HepG2 (cell line): ENCODE measurements around the gene CEBPB. TPM values are rescaled to one million over a fixed set of nuclear protein-coding genes. Genes with fewer than 3 reads are reported as not detected.
A peak's percentile ranks its signal among the peaks of the same experiment; 100 is the strongest.

Experiments
- ARNT ChIP-seq: fragments of 450-650 bp; IDR thresholded peaks from 2 replicates; pipeline ENCODE4 v1.6.1; 2017
- EED ChIP-seq: sonication (generic); formaldehyde crosslinking; IDR thresholded peaks from 2 replicates; pipeline ENCODE4 v1.5.0; 2020; ENCODE audit warnings: mild to moderate bottlenecking, missing genetic modification reagents
- ELF4 ChIP-seq: sonication (generic); formaldehyde crosslinking; IDR thresholded peaks from 2 replicates; pipeline ENCODE4 v1.5.0; 2020; ENCODE audit warnings: missing genetic modification reagents, mild to moderate bottlenecking, moderate library complexity, borderline replicate concordance
- EP300 ChIP-seq, 3 experiments: sonication (generic) in 1 of 3; formaldehyde crosslinking in 1 of 3; IDR thresholded peaks; 2 replicates each; pipeline versions ENCODE4 v1.5.1 to v1.6.1; 2011 to 2020; ENCODE audit warnings: low read depth in 2 of 3, low read length in 2 of 3, borderline replicate concordance in 1 of 3, improper control_type of control experiment in 1 of 3, mild to moderate bottlenecking in 1 of 3, missing genetic modification reagents in 1 of 3, moderate library complexity in 1 of 3
- FOXO1 ChIP-seq: sonication (generic); formaldehyde crosslinking; IDR thresholded peaks from 2 replicates; pipeline ENCODE4 v1.4.0; 2020; ENCODE audit warnings: missing genetic modification reagents
- HMG20A ChIP-seq: IDR thresholded peaks from 2 replicates; pipeline ENCODE4 v1.6.1; 2016; ENCODE audit warnings: borderline replicate concordance
- KDM1A ChIP-seq: IDR thresholded peaks from 2 replicates; pipeline ENCODE4 v1.6.1; 2016; ENCODE audit warnings: missing compliant biosample characterization
- MED1 ChIP-seq: sonication (generic); formaldehyde crosslinking; IDR thresholded peaks from 2 replicates; pipeline ENCODE4 v1.4.0; 2020; ENCODE audit warnings: missing genetic modification reagents
- MEIS1 ChIP-seq: sonication (generic); formaldehyde crosslinking; IDR thresholded peaks from 2 replicates; pipeline ENCODE4 v1.9.0; 2021; ENCODE audit warnings: mild to moderate bottlenecking, missing genetic modification reagents, moderate library complexity, borderline replicate concordance
- MIER3 ChIP-seq: IDR thresholded peaks from 2 replicates; pipeline ENCODE4 v1.6.1; 2016; ENCODE audit warnings: missing compliant biosample characterization, borderline replicate concordance
- NONO ChIP-seq, 2 experiments: fragments of 450-650 bp in 1 of 2; sonication (generic) in 1 of 2; formaldehyde crosslinking in 1 of 2; IDR thresholded peaks in 1 of 2; conservative IDR thresholded peaks in 1 of 2; 2 replicates each; pipeline versions ENCODE4 v1.6.1 to v1.8.0; 2017 to 2022; ENCODE audit warnings: mild to moderate bottlenecking in 1 of 2, missing genetic modification reagents in 1 of 2, moderate library complexity in 1 of 2
- NR2F2 ChIP-seq: IDR thresholded peaks from 2 replicates; pipeline ENCODE4 v1.6.1; 2012; ENCODE audit warnings: low read depth, inconsistent platforms, borderline replicate concordance
- POLR2AphosphoS5 ChIP-seq: IDR thresholded peaks from 2 replicates; pipeline ENCODE4 v1.6.1; 2012; ENCODE audit warnings: low read depth, low read length
- RBAK ChIP-seq: sonication (generic); formaldehyde crosslinking; IDR thresholded peaks from 2 replicates; pipeline ENCODE4 v1.5.1; 2020; ENCODE audit warnings: mild to moderate bottlenecking, missing genetic modification reagents
- RFX1 ChIP-seq: fragments of 450-650 bp; IDR thresholded peaks from 2 replicates; pipeline ENCODE4 v1.6.1; 2017
- SATB2 ChIP-seq: sonication (generic); formaldehyde crosslinking; IDR thresholded peaks from 2 replicates; pipeline ENCODE4 v1.5.0; 2020; ENCODE audit warnings: missing genetic modification reagents
- STAG1 ChIP-seq: sonication (generic); formaldehyde crosslinking; IDR thresholded peaks from 2 replicates; pipeline ENCODE4 v1.4.0; 2020; ENCODE audit warnings: missing genetic modification reagents
- SUZ12 ChIP-seq: fragments of 150-350 bp; IDR thresholded peaks from 2 replicates; pipeline ENCODE4 v1.6.1; 2014; ENCODE audit warnings: low read depth, low read length
- TFAP4 ChIP-seq: sonication (generic); IDR thresholded peaks from 2 replicates; pipeline ENCODE4 v1.6.1; 2016; ENCODE audit warnings: low read depth, borderline replicate concordance
- THAP7 ChIP-seq: sonication (generic); formaldehyde crosslinking; IDR thresholded peaks from 2 replicates; pipeline ENCODE4 v1.8.1; 2023; ENCODE audit warnings: mild to moderate bottlenecking, missing genetic modification reagents
- ZMAT3 ChIP-seq: sonication (generic); formaldehyde crosslinking; conservative IDR thresholded peaks from 2 replicates; pipeline ENCODE4 v1.7.0; 2021; ENCODE audit warnings: missing genetic modification reagents
- ZNF367 ChIP-seq: sonication (generic); formaldehyde crosslinking; IDR thresholded peaks from 2 replicates; pipeline ENCODE4 v1.4.0; 2020; ENCODE audit warnings: missing genetic modification reagents, borderline replicate concordance
- ZNF431 ChIP-seq: sonication (generic); formaldehyde crosslinking; IDR thresholded peaks from 2 replicates; pipeline ENCODE4 v1.9.0; 2022; ENCODE audit warnings: missing genetic modification reagents, low read depth, mild to moderate bottlenecking, borderline replicate concordance
- ZNF564 ChIP-seq: sonication (generic); formaldehyde crosslinking; IDR thresholded peaks from 2 replicates; pipeline ENCODE4 v1.8.1; 2023; ENCODE audit warnings: mild to moderate bottlenecking, missing genetic modification reagents
- ZNF674 ChIP-seq: sonication (generic); formaldehyde crosslinking; IDR thresholded peaks from 2 replicates; pipeline ENCODE4 v1.5.0; 2020; ENCODE audit warnings: low read depth, mild to moderate bottlenecking, missing genetic modification reagents
- ZNF746 ChIP-seq: sonication (generic); formaldehyde crosslinking; IDR thresholded peaks from 2 replicates; pipeline ENCODE4 v1.8.0; 2022; ENCODE audit warnings: mild to moderate bottlenecking, missing genetic modification reagents
- ZNF784 ChIP-seq: sonication (generic); formaldehyde crosslinking; IDR thresholded peaks from 2 replicates; pipeline ENCODE4 v1.5.1; 2020; ENCODE audit warnings: missing genetic modification reagents, mild to moderate bottlenecking, borderline replicate concordance
- polyA plus RNA-seq, 8 experiments: library from polyadenylated mRNA; depleted of rRNA in 3 of 8; stranded (reverse) in 7 of 8; unstranded in 1 of 8; fragments of >200 nt; fragmentation: Illumina TruSeq in 4 of 8; extraction: Trizol in 4 of 8; gene quantifications; 2 replicates each; pipeline versions ENCODE4 v1.2.1 to v1.2.3, GENCODE V29; 2011 to 2016; ENCODE audit warnings: low read depth in 4 of 8, missing spikeins in 1 of 8, mixed read lengths in 1 of 8; ENCODE audit not compliant: insufficient read depth in 1 of 8
- total RNA-seq, 5 experiments: library from RNA; depleted of rRNA; stranded (reverse); fragments of >200 nt; fragmentation: Illumina TruSeq; extraction: Trizol; gene quantifications; 2 replicates each; pipeline ENCODE4 v1.2.3, GENCODE V29; 2016; ENCODE audit warnings: low read depth in 1 of 5

The CEBPB gene
- total and polyA plus RNA-seq, 2 of the 13 experiments (the other 11 are each of a cell fraction or from before 2014, with no cell fraction given) = 18.5 to 28.2 TPM

- peak; percentile 90 to 92 for TF ChIP-seq EP300 (IDR thresholded peaks at IDR 0.05; ENCODE audit: low read depth in 2 of 2, low read length in 2 of 2)
- peak; percentile 87 for TF ChIP-seq EP300 (CRISPR knock-in tag; IDR thresholded peaks at IDR 0.05; ENCODE audit: borderline replicate concordance)
- TF ChIP-seq KDM1A (CRISPR knock-in tag) = peak; percentile 89
- no peak for TF ChIP-seq ARNT
- TF ChIP-seq EED = peak; percentile 94
- TF ChIP-seq HMG20A (CRISPR knock-in tag) = peak; percentile 88; the same call in 1 of the 2 replicates
- TF ChIP-seq THAP7 (CRISPR knock-in tag) = peak; percentile 85
- peak; percentile 60; the same call in 1 of the 2 replicates for TF ChIP-seq ZNF674 (CRISPR knock-in tag)
- peak; percentile 97 for TF ChIP-seq NR2F2
- TF ChIP-seq TFAP4 = peak; percentile 88; the same call in 1 of the 2 replicates
- no peak for TF ChIP-seq NONO (IDR thresholded peaks at IDR 0.05)
- TF ChIP-seq NONO (CRISPR knock-in tag; conservative IDR thresholded peaks at IDR 0.05) = peak; percentile 100
- TF ChIP-seq ZMAT3 (CRISPR knock-in tag) = peak; percentile 75; the same call in 1 of the 2 replicates
- no peak for TF ChIP-seq RFX1
- no peak for TF ChIP-seq SATB2 (CRISPR knock-in tag)
- TF ChIP-seq ZNF746 = peak; percentile 98
- TF ChIP-seq FOXO1 (CRISPR knock-in tag) = peak; percentile 89
- TF ChIP-seq ZNF367 (CRISPR knock-in tag) = no peak
- TF ChIP-seq MED1 (CRISPR knock-in tag) = peak; percentile 97
- peak; percentile 67 for TF ChIP-seq POLR2AphosphoS5
- TF ChIP-seq ZNF564 (CRISPR knock-in tag) = peak; percentile 89; the same call in 1 of the 2 replicates
- TF ChIP-seq MIER3 (CRISPR knock-in tag) = peak; percentile 97; the same call in 1 of the 2 replicates
- no peak for TF ChIP-seq SUZ12
- peak; percentile 62; the same call in 1 of the 2 replicates for TF ChIP-seq RBAK (CRISPR knock-in tag)
- TF ChIP-seq ZNF784 (CRISPR knock-in tag) = no peak
- peak; percentile 96; the same call in 1 of the 2 replicates for TF ChIP-seq MEIS1 (CRISPR knock-in tag)
- TF ChIP-seq STAG1 (CRISPR knock-in tag) = peak; percentile 56
- no peak for TF ChIP-seq ELF4
- no peak for TF ChIP-seq ZNF431 (CRISPR knock-in tag)
Measured at GRCh38 chr20:50188879-50189680, 1.6 kb upstream of the CEBPB start (continued).
